H9 (cell line): ENCODE results near the gene ZNF521. TPM values are rescaled to one million over a fixed set of nuclear protein-coding genes. Genes with fewer than 3 reads are reported as not detected.

Experiments used
- DNase-seq: peaks from one replicate; pipeline ENCODE4 v3.0.0-alpha.2; 2017
- H2AFZ ChIP-seq: one replicate; pipeline ENCODE4 v1.6.1; 2013; ENCODE audit warnings: mild to moderate bottlenecking, low read length, control low read depth, moderate library complexity
- H2AK5ac ChIP-seq: 2 replicates; pipeline ENCODE4 v1.6.1; 2013; ENCODE audit warnings: low read length, control low read depth, mixed read lengths; ENCODE audit not compliant: insufficient read length
- H2BK120ac ChIP-seq: one replicate; pipeline ENCODE4 v1.6.1; 2013; ENCODE audit warnings: low read depth, mild to moderate bottlenecking, low read length, control low read depth, inconsistent platforms; ENCODE audit not compliant: poor library complexity, severe bottlenecking
- H2BK12ac ChIP-seq: 2 replicates; pipeline ENCODE4 v1.6.1; 2013; ENCODE audit warnings: low read length, control low read depth, mixed read lengths, low read depth; ENCODE audit not compliant: insufficient read length
- H2BK15ac ChIP-seq: 2 replicates; pipeline ENCODE4 v1.6.1; 2013; ENCODE audit warnings: low read depth, low read length, control low read depth
- H2BK20ac ChIP-seq: one replicate; pipeline ENCODE4 v1.6.1; 2013; ENCODE audit warnings: low read depth, mild to moderate bottlenecking, low read length, control low read depth, inconsistent platforms; ENCODE audit not compliant: poor library complexity, severe bottlenecking
- H2BK5ac ChIP-seq: 2 replicates; pipeline ENCODE4 v1.6.1; 2013; ENCODE audit warnings: low read length, control low read depth, mixed read lengths; ENCODE audit not compliant: insufficient read length
- H3K14ac ChIP-seq: 2 replicates; pipeline ENCODE4 v1.6.1; 2013; ENCODE audit warnings: low read length, control low read depth; ENCODE audit not compliant: insufficient read depth
- H3K18ac ChIP-seq: 2 replicates; pipeline ENCODE4 v1.6.1; 2013; ENCODE audit warnings: low read depth, mild to moderate bottlenecking, mixed read lengths, low read length, control low read depth; ENCODE audit not compliant: insufficient read length
- H3K23ac ChIP-seq: 2 replicates; pipeline ENCODE4 v1.6.1; 2013; ENCODE audit warnings: low read length, control low read depth, mixed read lengths, low read depth; ENCODE audit not compliant: insufficient read length
- H3K23me2 ChIP-seq: 2 replicates; pipeline ENCODE4 v1.6.1; 2013; ENCODE audit warnings: low read depth, mild to moderate bottlenecking, mixed read lengths, low read length, control low read depth; ENCODE audit not compliant: insufficient read length, poor library complexity, severe bottlenecking
- H3K27ac ChIP-seq: 2 replicates; pipeline ENCODE4 v1.5.1; 2013; ENCODE audit warnings: low read length, control low read depth, mixed read lengths, low read depth; ENCODE audit not compliant: insufficient read length
- H3K27me3 ChIP-seq: 2 replicates; pipeline ENCODE4 v1.6.1; 2013; ENCODE audit warnings: low read length, control low read depth, inconsistent platforms; ENCODE audit not compliant: insufficient read depth
- H3K4ac ChIP-seq: 2 replicates; pipeline ENCODE4 v1.6.1; 2013; ENCODE audit warnings: low read depth, mild to moderate bottlenecking, control low read depth, inconsistent platforms, low read length, moderate library complexity
- H3K4me1 ChIP-seq: 2 replicates; pipeline ENCODE4 v1.6.1; 2013; ENCODE audit warnings: low read length, control low read depth, inconsistent platforms; ENCODE audit not compliant: insufficient read depth
- H3K4me2 ChIP-seq: 2 replicates; pipeline ENCODE4 v1.6.1; 2013; ENCODE audit warnings: low read length, control low read depth, mixed read lengths; ENCODE audit not compliant: insufficient read length, insufficient read depth
- H3K56ac ChIP-seq: 2 replicates; pipeline ENCODE4 v1.6.1; 2013; ENCODE audit warnings: low read depth, mild to moderate bottlenecking, mixed read lengths, low read length, control low read depth; ENCODE audit not compliant: insufficient read length
- H3K79me1 ChIP-seq: 2 replicates; pipeline ENCODE4 v1.6.1; 2013; ENCODE audit warnings: low read depth, mild to moderate bottlenecking, moderate library complexity, low read length, control low read depth, inconsistent platforms; ENCODE audit not compliant: insufficient read depth, poor library complexity, severe bottlenecking
- H3K79me2 ChIP-seq: 2 replicates; pipeline ENCODE4 v1.6.1; 2013; ENCODE audit warnings: low read length, control low read depth, inconsistent platforms; ENCODE audit not compliant: insufficient read depth
- H3K9ac ChIP-seq: 2 replicates; pipeline ENCODE4 v1.6.1; 2013; ENCODE audit warnings: low read length, control low read depth, mixed read lengths; ENCODE audit not compliant: insufficient read length; ENCODE audit errors: extremely low read depth
- H3K9me3 ChIP-seq: one replicate; pipeline ENCODE4 v1.6.1; 2013; ENCODE audit warnings: low read depth, low read length, inconsistent platforms; ENCODE audit not compliant: control insufficient read depth
- H3T11ph ChIP-seq: one replicate; pipeline ENCODE4 v1.6.1; 2013; ENCODE audit warnings: mild to moderate bottlenecking, low read length, control low read depth, inconsistent platforms
- H4K20me1 ChIP-seq: one replicate; pipeline ENCODE4 v1.6.1; 2013; ENCODE audit not compliant: control insufficient read depth, insufficient read length, insufficient read depth
- H4K5ac ChIP-seq: 2 replicates; pipeline ENCODE4 v1.6.1; 2013; ENCODE audit warnings: low read depth, mild to moderate bottlenecking, mixed read lengths, low read length, control low read depth; ENCODE audit not compliant: insufficient read length
- H4K8ac ChIP-seq: replicated peaks from 2 replicates; pipeline ENCODE4 v1.6.1; 2013; ENCODE audit warnings: low read length, control low read depth, mixed read lengths, low read depth; ENCODE audit not compliant: insufficient read length
- H4K91ac ChIP-seq: 2 replicates; pipeline ENCODE4 v1.6.1; 2013; ENCODE audit warnings: low read depth, mild to moderate bottlenecking, moderate library complexity, mixed read lengths, low read length, control low read depth; ENCODE audit not compliant: insufficient read length
- H3K27ac Mint-ChIP-seq, 3 experiments: 2 replicates in 2 of 3; 3 replicates in 1 of 3; pipeline ENCODE4 v1.8.0; 2020 to 2021; ENCODE audit warnings: mixed read lengths in 3 of 3, mild to moderate bottlenecking in 1 of 3, moderate library complexity in 1 of 3
- H3K27me3 Mint-ChIP-seq: 2 replicates; pipeline ENCODE4 v1.8.0; 2021; ENCODE audit warnings: low read depth, mild to moderate bottlenecking, moderate library complexity, mixed read lengths
- H3K36me3 Mint-ChIP-seq, 3 experiments: 2 replicates in 2 of 3; 3 replicates in 1 of 3; pipeline ENCODE4 v1.8.0; 2020 to 2021; ENCODE audit warnings: low read depth in 3 of 3, mixed read lengths in 3 of 3; ENCODE audit not compliant: insufficient read depth in 1 of 3
- H3K4me1 Mint-ChIP-seq, 2 experiments: 2 replicates each; pipeline ENCODE4 v1.8.0; 2020; ENCODE audit warnings: mixed read lengths in 2 of 2
- H3K4me3 Mint-ChIP-seq, 2 experiments: 2 replicates in 1 of 2; 3 replicates in 1 of 2; pipeline ENCODE4 v1.8.0; 2020 to 2021; ENCODE audit warnings: mild to moderate bottlenecking in 2 of 2, mixed read lengths in 2 of 2, moderate library complexity in 1 of 2
- H3K9me3 Mint-ChIP-seq, 2 experiments: 2 replicates in 1 of 2; 3 replicates in 1 of 2; pipeline ENCODE4 v1.8.0; 2020; ENCODE audit warnings: mild to moderate bottlenecking in 2 of 2, mixed read lengths in 2 of 2, moderate library complexity in 1 of 2
- WGBS: extraction: QIAGEN DNeasy Blood & Tissue Kit; methylation state at CpG from one replicate; pipeline ENCODE4 v1.1.7; 2013; ENCODE audit warnings: missing lambda C conversion rate, low lambda C conversion rate, mixed read lengths; ENCODE audit not compliant: insufficient read length; ENCODE audit errors: extremely low coverage; 5-methylcytosine and 5-hydroxymethylcytosine counted together
- total RNA-seq: library from RNA; stranded (reverse); gene quantifications from 2 replicates; pipeline ENCODE4 v1.2.1, GENCODE V29; 2021
- TF ChIP-seq, protein P1 (sequence below): fragments of 200-600 bp; sonication (generic); conservative IDR thresholded peaks from 3 replicates; pipeline ENCODE4 v1.8.0; 2021; ENCODE audit warnings: antibody characterized with exemption, mild to moderate bottlenecking

Gene ZNF521
- total RNA-seq, 1 experiment from 2014 or later = 3.3 TPM

DNA sequence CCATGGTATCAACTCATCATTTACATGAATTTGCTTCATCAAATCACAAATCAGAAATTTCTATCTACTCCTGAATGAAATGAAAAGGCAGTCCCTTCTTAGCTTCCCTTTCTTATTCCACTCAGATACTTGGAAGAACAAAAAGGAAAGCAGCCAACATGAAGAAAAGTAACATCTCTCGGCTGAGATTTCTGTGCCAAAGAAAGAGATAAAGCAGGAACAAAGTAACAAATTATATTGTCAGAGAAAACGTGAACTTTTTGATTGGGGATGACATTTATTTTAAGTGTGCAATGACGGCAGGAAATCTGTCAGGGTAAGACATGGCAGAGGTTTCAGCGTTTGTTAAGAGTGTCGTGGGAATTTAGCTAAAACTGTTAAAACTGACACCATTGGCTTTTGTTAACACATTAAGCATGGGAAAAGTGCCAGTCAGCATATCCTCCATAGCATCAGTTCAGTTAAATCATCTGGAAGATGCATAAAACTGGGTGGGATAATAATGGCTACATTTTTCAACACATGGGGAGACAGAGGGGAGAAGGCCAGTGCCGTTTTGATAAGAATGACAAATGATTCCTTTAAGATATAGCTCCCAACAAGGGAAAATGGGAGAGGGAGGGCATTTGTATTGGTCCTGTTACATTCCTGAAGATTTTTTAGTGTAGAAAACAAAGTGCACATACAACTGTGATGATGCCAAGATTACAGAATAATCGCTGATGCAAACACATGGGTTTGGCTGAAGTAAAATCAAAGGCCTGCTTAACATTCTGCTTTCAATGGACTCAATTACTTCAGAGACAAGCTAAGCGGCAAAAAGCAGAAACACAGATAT, 211.6 kb downstream of the ZNF521 start:
- WGBS = no CpG with 5 or more reads among the region's 8 CpGs

More for the DNA sequence above, 211.6 kb downstream of the ZNF521 start:
- H3K27ac Mint-ChIP-seq = no peak overlapping the region
- TF ChIP-seq, protein P1, sequence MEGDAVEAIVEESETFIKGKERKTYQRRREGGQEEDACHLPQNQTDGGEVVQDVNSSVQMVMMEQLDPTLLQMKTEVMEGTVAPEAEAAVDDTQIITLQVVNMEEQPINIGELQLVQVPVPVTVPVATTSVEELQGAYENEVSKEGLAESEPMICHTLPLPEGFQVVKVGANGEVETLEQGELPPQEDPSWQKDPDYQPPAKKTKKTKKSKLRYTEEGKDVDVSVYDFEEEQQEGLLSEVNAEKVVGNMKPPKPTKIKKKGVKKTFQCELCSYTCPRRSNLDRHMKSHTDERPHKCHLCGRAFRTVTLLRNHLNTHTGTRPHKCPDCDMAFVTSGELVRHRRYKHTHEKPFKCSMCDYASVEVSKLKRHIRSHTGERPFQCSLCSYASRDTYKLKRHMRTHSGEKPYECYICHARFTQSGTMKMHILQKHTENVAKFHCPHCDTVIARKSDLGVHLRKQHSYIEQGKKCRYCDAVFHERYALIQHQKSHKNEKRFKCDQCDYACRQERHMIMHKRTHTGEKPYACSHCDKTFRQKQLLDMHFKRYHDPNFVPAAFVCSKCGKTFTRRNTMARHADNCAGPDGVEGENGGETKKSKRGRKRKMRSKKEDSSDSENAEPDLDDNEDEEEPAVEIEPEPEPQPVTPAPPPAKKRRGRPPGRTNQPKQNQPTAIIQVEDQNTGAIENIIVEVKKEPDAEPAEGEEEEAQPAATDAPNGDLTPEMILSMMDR = no peak
- Histone ChIP-seq H3K4me1 (no peaks in the 10 kb centered on the region; the same call in 1 of the 2 replicates), H2BK5ac (no peak overlapping the region), H3K4me2 (no peak overlapping the region), H3T11ph (no peak overlapping the region), H3K4ac (no peak overlapping the region), H2BK20ac (no peak overlapping the region), H4K20me1 (no peaks in the 10 kb centered on the region), H2AK5ac (no peak overlapping the region), H3K23ac (no peak overlapping the region), H2BK15ac (no peak overlapping the region), H3K79me2 (no peaks in the 10 kb centered on the region), H3K27ac (no peak overlapping the region), H2AFZ (no peak overlapping the region), H3K14ac (no peak overlapping the region), H3K18ac (no peak overlapping the region), H2BK120ac (no peak overlapping the region), H3K9me3 (no peaks in the 10 kb centered on the region), H4K8ac (no peak overlapping the region), H3K79me1 (no peaks in the 10 kb centered on the region), H3K23me2 (no peaks in the 10 kb centered on the region), H2BK12ac (no peak overlapping the region), H3K27me3 (no peaks in the 10 kb centered on the region), H4K91ac (no peak overlapping the region), H3K9ac (no peak overlapping the region), H3K56ac (no peak overlapping the region), H4K5ac (no peak overlapping the region)
- DNase-seq = no peak
- peaks cover 0 to 18% of the 10 kb centered on the region in 2 experiments; a peak in 2 of 4 replicates for H3K4me1 Mint-ChIP-seq
- no peaks in the 10 kb centered on the region for H3K9me3 Mint-ChIP-seq
- H3K4me3 Mint-ChIP-seq = no peak overlapping the region
- no peaks in the 10 kb centered on the region for H3K36me3 Mint-ChIP-seq
- H3K27me3 Mint-ChIP-seq = no peaks in the 10 kb centered on the region; the same call in 1 of the 2 replicates
